ENCODE data around the gene MLN.

GRCh38 chr6:33744895-33745546 is 58.8 kb downstream of the MLN start:
- TF ChIP-seq CTCF (IDR thresholded peaks at IDR 0.05; ENCODE audit: low read depth, low read length) (no peak), EZH2phosphoT487 (IDR thresholded peaks at IDR 0.05; ENCODE audit: low read depth) (no peak)
